H1 (cell line): Measurements from ENCODE around the gene SLC35E1. TPM values are rescaled to one million over a fixed set of nuclear protein-coding genes. Genes with fewer than 3 reads are reported as not detected.

Experiments used
- CREB1 ChIP-seq: IDR thresholded peaks from 2 replicates; pipeline ENCODE4 v1.6.1; 2012; ENCODE audit warnings: inconsistent platforms
- EP300 ChIP-seq, 2 experiments: IDR thresholded peaks; 1 replicate in 1 of 2; 2 replicates in 1 of 2; pipeline ENCODE4 v1.6.1; 2011 to 2012; ENCODE audit warnings: low read depth in 2 of 2, low read length in 2 of 2, mild to moderate bottlenecking in 2 of 2, borderline replicate concordance in 1 of 2, inconsistent platforms in 1 of 2, moderate library complexity in 1 of 2
- POLR2AphosphoS5 ChIP-seq: IDR thresholded peaks from 2 replicates; pipeline ENCODE4 v1.6.1; 2011; ENCODE audit warnings: low read depth, low read length
- RAD21 ChIP-seq, 2 experiments: IDR thresholded peaks in 1 of 2; conservative IDR thresholded peaks in 1 of 2; 2 replicates each; pipeline ENCODE4 v1.6.1; 2011; ENCODE audit warnings: low read depth in 2 of 2, low read length in 2 of 2, improper control_type of control experiment in 1 of 2, inconsistent platforms in 1 of 2, mild to moderate bottlenecking in 1 of 2, moderate library complexity in 1 of 2
- TAF1 ChIP-seq: IDR thresholded peaks from 2 replicates; pipeline ENCODE4 v1.6.1; 2011; ENCODE audit warnings: mild to moderate bottlenecking, low read depth, low read length
- TAF7 ChIP-seq: optimal IDR thresholded peaks from 2 replicates; pipeline ENCODE3; 2011; ENCODE audit warnings: low read depth, mild to moderate bottlenecking, inconsistent platforms, low read length, moderate library complexity, borderline replicate concordance
- polyA plus RNA-seq, 7 experiments: library from polyadenylated mRNA; depleted of rRNA in 3 of 7; stranded (reverse) in 5 of 7; unstranded in 2 of 7; fragments of >200 nt in 5 of 7; fragments of 200-250 nt in 2 of 7; gene quantifications; 1 replicate in 5 of 7; 2 replicates in 1 of 7; 4 replicates in 1 of 7; pipeline versions ENCODE4 v1.2.1 to v1.2.3, GENCODE V29; 2011 to 2013; ENCODE audit warnings: missing spikeins in 2 of 7, mixed read lengths in 2 of 7
- total RNA-seq: library from RNA; stranded (reverse); fragmentation: NEBNext Ultra II Directional; extraction: Animal tissue kit (Norgen Biotek cat#: 25700); gene quantifications from 2 replicates; pipeline ENCODE4 v1.2.1, GENCODE V29; 2021
- TF ChIP-seq, protein P1 (sequence below): fragments of 300-600 bp; sonication (generic); IDR thresholded peaks from 2 replicates; pipeline ENCODE4 v1.7.1; 2012; ENCODE audit warnings: low read length, moderate library complexity, mild to moderate bottlenecking, inconsistent platforms; ENCODE audit not compliant: insufficient replicate concordance
- TF ChIP-seq, protein P2 (sequence below): IDR thresholded peaks from 2 replicates; pipeline ENCODE4 v1.6.1; 2011; ENCODE audit warnings: low read depth, mild to moderate bottlenecking, low read length; ENCODE audit not compliant: insufficient read depth

SLC35E1 gene
- total and polyA plus RNA-seq, 2 of the 8 experiments (the other 6 are each of a cell fraction or from before 2014, with no cell fraction given) = 26.0 to 31.9 TPM

DNA sequence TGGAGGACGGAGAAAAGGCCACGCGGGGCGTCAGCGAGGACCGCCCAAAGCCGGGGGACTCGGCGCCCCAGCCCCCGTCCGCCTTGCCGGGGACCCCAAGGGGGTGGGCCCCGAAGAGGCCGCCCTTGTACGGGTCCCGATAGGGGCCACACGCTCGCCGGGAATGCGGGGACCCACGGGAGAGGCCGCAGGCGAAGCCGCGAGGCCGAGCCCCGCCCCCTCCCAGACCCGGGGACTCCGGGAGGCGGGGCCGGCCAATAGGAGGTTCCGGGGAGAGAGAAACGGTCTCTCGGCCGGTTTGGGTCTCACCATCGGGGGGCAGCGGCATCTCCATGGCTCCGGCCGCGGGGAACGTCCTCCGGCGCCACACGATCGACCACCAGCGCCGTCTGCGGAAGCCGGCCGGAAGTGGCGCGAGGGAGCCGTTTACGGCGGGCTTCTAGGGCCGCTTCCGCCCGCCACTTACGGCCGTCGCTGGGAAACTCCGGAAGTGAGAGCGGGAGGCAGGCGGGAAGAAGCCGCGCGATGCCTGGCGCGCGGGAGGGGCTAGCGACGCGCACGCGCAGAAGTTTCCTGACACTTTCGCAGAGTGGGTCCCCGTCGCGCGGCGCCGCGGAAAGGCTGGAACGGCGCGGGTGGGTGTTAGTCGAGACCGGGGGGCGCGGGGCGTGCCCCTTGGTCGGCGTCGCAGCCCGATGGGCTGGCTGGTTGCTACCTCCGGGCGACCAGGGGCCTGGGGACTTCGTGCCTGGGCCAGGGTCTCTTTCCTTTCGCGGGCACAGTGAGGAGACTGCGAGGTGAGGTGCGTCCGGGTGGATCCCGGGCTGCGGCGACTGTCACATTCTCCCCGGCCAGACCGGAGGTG lies 29.9 kb downstream of the SLC35E1 start, which contains the start of gene CHERP (continued):
- TF ChIP-seq, protein P1, sequence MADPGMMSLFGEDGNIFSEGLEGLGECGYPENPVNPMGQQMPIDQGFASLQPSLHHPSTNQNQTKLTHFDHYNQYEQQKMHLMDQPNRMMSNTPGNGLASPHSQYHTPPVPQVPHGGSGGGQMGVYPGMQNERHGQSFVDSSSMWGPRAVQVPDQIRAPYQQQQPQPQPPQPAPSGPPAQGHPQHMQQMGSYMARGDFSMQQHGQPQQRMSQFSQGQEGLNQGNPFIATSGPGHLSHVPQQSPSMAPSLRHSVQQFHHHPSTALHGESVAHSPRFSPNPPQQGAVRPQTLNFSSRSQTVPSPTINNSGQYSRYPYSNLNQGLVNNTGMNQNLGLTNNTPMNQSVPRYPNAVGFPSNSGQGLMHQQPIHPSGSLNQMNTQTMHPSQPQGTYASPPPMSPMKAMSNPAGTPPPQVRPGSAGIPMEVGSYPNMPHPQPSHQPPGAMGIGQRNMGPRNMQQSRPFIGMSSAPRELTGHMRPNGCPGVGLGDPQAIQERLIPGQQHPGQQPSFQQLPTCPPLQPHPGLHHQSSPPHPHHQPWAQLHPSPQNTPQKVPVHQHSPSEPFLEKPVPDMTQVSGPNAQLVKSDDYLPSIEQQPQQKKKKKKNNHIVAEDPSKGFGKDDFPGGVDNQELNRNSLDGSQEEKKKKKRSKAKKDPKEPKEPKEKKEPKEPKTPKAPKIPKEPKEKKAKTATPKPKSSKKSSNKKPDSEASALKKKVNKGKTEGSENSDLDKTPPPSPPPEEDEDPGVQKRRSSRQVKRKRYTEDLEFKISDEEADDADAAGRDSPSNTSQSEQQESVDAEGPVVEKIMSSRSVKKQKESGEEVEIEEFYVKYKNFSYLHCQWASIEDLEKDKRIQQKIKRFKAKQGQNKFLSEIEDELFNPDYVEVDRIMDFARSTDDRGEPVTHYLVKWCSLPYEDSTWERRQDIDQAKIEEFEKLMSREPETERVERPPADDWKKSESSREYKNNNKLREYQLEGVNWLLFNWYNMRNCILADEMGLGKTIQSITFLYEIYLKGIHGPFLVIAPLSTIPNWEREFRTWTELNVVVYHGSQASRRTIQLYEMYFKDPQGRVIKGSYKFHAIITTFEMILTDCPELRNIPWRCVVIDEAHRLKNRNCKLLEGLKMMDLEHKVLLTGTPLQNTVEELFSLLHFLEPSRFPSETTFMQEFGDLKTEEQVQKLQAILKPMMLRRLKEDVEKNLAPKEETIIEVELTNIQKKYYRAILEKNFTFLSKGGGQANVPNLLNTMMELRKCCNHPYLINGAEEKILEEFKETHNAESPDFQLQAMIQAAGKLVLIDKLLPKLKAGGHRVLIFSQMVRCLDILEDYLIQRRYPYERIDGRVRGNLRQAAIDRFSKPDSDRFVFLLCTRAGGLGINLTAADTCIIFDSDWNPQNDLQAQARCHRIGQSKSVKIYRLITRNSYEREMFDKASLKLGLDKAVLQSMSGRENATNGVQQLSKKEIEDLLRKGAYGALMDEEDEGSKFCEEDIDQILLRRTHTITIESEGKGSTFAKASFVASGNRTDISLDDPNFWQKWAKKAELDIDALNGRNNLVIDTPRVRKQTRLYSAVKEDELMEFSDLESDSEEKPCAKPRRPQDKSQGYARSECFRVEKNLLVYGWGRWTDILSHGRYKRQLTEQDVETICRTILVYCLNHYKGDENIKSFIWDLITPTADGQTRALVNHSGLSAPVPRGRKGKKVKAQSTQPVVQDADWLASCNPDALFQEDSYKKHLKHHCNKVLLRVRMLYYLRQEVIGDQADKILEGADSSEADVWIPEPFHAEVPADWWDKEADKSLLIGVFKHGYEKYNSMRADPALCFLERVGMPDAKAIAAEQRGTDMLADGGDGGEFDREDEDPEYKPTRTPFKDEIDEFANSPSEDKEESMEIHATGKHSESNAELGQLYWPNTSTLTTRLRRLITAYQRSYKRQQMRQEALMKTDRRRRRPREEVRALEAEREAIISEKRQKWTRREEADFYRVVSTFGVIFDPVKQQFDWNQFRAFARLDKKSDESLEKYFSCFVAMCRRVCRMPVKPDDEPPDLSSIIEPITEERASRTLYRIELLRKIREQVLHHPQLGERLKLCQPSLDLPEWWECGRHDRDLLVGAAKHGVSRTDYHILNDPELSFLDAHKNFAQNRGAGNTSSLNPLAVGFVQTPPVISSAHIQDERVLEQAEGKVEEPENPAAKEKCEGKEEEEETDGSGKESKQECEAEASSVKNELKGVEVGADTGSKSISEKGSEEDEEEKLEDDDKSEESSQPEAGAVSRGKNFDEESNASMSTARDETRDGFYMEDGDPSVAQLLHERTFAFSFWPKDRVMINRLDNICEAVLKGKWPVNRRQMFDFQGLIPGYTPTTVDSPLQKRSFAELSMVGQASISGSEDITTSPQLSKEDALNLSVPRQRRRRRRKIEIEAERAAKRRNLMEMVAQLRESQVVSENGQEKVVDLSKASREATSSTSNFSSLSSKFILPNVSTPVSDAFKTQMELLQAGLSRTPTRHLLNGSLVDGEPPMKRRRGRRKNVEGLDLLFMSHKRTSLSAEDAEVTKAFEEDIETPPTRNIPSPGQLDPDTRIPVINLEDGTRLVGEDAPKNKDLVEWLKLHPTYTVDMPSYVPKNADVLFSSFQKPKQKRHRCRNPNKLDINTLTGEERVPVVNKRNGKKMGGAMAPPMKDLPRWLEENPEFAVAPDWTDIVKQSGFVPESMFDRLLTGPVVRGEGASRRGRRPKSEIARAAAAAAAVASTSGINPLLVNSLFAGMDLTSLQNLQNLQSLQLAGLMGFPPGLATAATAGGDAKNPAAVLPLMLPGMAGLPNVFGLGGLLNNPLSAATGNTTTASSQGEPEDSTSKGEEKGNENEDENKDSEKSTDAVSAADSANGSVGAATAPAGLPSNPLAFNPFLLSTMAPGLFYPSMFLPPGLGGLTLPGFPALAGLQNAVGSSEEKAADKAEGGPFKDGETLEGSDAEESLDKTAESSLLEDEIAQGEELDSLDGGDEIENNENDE = no peak
- TF ChIP-seq POLR2AphosphoS5 (peak; percentile 83), EP300 (IDR thresholded peaks at IDR 0.05; ENCODE audit: borderline replicate concordance in 1 of 2, low read depth in 2 of 2, low read length in 2 of 2) (no peak), CREB1 (0 out of 2 replicates have a peak, but pooled peaks have one; percentile 15), TAF7 (peak; percentile 55), TAF1 (peak; percentile 84), RAD21 (IDR thresholded peaks at IDR 0.05 in 1 of 2, conservative IDR thresholded peaks at IDR 0.05 in 1 of 2; ENCODE audit: low read depth in 2 of 2, low read length in 2 of 2) (no peak)
- TF ChIP-seq, protein P2, sequence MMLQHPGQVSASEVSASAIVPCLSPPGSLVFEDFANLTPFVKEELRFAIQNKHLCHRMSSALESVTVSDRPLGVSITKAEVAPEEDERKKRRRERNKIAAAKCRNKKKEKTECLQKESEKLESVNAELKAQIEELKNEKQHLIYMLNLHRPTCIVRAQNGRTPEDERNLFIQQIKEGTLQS = peak; percentile 79
